DND-41 (cell line): ENCODE data around the gene ZAP70.

Experiments
- ATAC-seq: fragments of 200-7000 bp; cut with Tn5 transposase; 3 replicates; pipeline ENCODE4 v1.9.1; 2021; ENCODE audit warnings: low read depth; ENCODE audit not compliant: insufficient read depth
- DNase-seq: peaks from one replicate; pipeline ENCODE4 v3.0.0-alpha.2; 2020
- H2AFZ ChIP-seq: 2 replicates; pipeline ENCODE4 v1.6.0; 2012; ENCODE audit warnings: low read depth, low read length
- H3K27ac ChIP-seq: 2 replicates; pipeline ENCODE4 v1.5.1; 2012; ENCODE audit warnings: low read length, inconsistent platforms
- H3K27me3 ChIP-seq: fragments of 200-600 bp; sonication (generic); 2 replicates; pipeline ENCODE4 v1.6.0; 2012; ENCODE audit warnings: low read length, mild to moderate bottlenecking, inconsistent platforms; ENCODE audit not compliant: insufficient read depth, poor library complexity
- H3K36me3 ChIP-seq: 2 replicates; pipeline ENCODE4 v1.5.1; 2012; ENCODE audit warnings: low read length, inconsistent platforms; ENCODE audit not compliant: insufficient read depth
- H3K4me1 ChIP-seq: 2 replicates; pipeline ENCODE4 v1.5.1; 2012; ENCODE audit warnings: mild to moderate bottlenecking, low read length; ENCODE audit not compliant: insufficient read depth
- H3K4me2 ChIP-seq: 2 replicates; pipeline ENCODE4 v1.6.0; 2012; ENCODE audit warnings: mild to moderate bottlenecking, moderate library complexity, low read length, inconsistent platforms; ENCODE audit not compliant: insufficient read depth
- H3K4me3 ChIP-seq, 2 experiments: fragments of 200-600 bp in 1 of 2; shearing (Covaris generic) in 1 of 2; 2 replicates each; pipeline ENCODE4 v1.5.1; 2012 to 2016; ENCODE audit warnings: inconsistent platforms in 2 of 2, low read length in 2 of 2, mild to moderate bottlenecking in 2 of 2, low read depth in 1 of 2, moderate library complexity in 1 of 2
- H3K79me2 ChIP-seq: 2 replicates; pipeline ENCODE4 v1.6.0; 2012; ENCODE audit warnings: low read length, inconsistent platforms; ENCODE audit not compliant: insufficient read depth
- H3K9ac ChIP-seq: 2 replicates; pipeline ENCODE4 v1.6.0; 2012; ENCODE audit warnings: low read depth, mild to moderate bottlenecking, inconsistent platforms, low read length, moderate library complexity
- H3K9me3 ChIP-seq: 2 replicates; pipeline ENCODE4 v1.5.1; 2012; ENCODE audit warnings: low read length, moderate library complexity, mild to moderate bottlenecking, inconsistent platforms; ENCODE audit not compliant: insufficient read depth, severe bottlenecking
- H4K20me1 ChIP-seq: 2 replicates; pipeline ENCODE4 v1.6.0; 2012; ENCODE audit warnings: low read length; ENCODE audit not compliant: insufficient read depth
- EZH2 ChIP-seq: IDR thresholded peaks from 3 replicates; pipeline ENCODE4 v1.6.1; 2012; ENCODE audit warnings: borderline replicate concordance, low read depth, mild to moderate bottlenecking, moderate library complexity, low read length, inconsistent platforms; ENCODE audit not compliant: severe bottlenecking
- TF ChIP-seq, protein P1 (sequence below): IDR thresholded peaks from 2 replicates; pipeline ENCODE4 v1.5.1; 2012; ENCODE audit warnings: borderline replicate concordance, low read length, moderate library complexity, mild to moderate bottlenecking; ENCODE audit not compliant: poor library complexity, severe bottlenecking; ENCODE audit errors: extremely low read depth

The ZAP70 gene

GRCh38 chr2:97713296-97714083 is at the start of gene ZAP70:
ZAP70 (plus strand) TSS chr2:97713576; CDS start chr2:97724037, 10,461 bp downstream.
- DNase-seq = peak; percentile 89
- H2AFZ ChIP-seq = peak within 1 kb of the TSS; percentile 72
- H3K4me2 ChIP-seq = peak within 1 kb of the TSS; percentile 84
- H3K36me3 ChIP-seq = peaks cover 41% of the 10 kb centered on the region
- H3K9me3 ChIP-seq = no peaks in the 10 kb centered on the region
- no peaks in the 10 kb centered on the region for H3K27me3 ChIP-seq
- peak; percentile 82 for ATAC-seq
- TF ChIP-seq EZH2 = no peak
- TF ChIP-seq, protein P1, sequence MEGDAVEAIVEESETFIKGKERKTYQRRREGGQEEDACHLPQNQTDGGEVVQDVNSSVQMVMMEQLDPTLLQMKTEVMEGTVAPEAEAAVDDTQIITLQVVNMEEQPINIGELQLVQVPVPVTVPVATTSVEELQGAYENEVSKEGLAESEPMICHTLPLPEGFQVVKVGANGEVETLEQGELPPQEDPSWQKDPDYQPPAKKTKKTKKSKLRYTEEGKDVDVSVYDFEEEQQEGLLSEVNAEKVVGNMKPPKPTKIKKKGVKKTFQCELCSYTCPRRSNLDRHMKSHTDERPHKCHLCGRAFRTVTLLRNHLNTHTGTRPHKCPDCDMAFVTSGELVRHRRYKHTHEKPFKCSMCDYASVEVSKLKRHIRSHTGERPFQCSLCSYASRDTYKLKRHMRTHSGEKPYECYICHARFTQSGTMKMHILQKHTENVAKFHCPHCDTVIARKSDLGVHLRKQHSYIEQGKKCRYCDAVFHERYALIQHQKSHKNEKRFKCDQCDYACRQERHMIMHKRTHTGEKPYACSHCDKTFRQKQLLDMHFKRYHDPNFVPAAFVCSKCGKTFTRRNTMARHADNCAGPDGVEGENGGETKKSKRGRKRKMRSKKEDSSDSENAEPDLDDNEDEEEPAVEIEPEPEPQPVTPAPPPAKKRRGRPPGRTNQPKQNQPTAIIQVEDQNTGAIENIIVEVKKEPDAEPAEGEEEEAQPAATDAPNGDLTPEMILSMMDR = no peak
- H3K79me2 ChIP-seq = peaks cover 62% of the 10 kb centered on the region
- peak within 1 kb of the TSS; percentile 62 to 87 for H3K4me3 ChIP-seq
- H3K9ac ChIP-seq = peak within 1 kb of the TSS; percentile 98
- H3K27ac ChIP-seq = peak within 1 kb of the TSS; percentile 98
- peaks cover 77% of the 10 kb centered on the region for H3K4me1 ChIP-seq
- no peaks in the 10 kb centered on the region; the same call in 1 of the 2 replicates for H4K20me1 ChIP-seq

- no peak for DNase-seq
- TF ChIP-seq, protein P1 = no peak
- TF ChIP-seq EZH2 = no peak
- H4K20me1 ChIP-seq = peaks cover 36% of the 10 kb centered on the region
Measured at GRCh38 chr2:97663626-97663961, 49.8 kb upstream of the ZAP70 start.

DNA sequence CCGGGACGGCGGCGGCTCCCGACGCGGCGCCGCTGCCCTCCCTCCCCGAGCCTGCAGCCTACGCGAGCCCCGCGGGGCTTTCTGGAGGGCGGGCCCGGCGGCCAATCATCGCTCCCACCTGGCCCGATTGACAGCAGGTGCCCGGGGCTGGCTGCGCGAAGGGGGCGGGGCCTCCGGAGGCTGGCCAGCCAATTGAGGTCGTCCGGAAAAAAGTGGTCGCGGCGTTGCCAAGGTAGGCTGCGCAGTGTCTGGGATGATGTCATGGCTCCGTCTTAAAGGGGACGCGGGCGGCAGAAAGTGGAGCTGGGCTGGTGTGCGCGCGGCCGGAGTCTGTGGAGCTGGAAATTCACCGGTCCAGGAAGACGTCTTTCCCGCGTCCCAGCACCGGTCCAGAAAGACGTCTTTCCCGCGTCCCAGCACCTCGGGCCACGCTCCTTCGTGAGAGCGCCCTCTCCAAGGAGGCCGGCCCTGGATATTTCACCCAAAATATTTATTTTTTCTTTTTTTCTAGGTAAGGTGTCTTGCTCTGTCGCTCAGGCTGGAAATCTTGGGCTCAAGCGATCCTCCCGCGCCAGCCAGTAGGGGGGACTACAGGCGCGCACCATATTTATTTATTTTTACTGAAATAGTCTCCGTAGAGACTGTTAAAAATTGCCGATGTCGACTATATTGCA is 49.3 kb upstream of the ZAP70 start, which contains the start of gene ACTR1B:
ACTR1B (minus strand) TSS at position 83 of the 674 bp plus-strand sequence. CDS start 154 bp downstream, outside the sequence.
- DNase-seq (peak; percentile 99), ATAC-seq (peak; percentile 87)
- Histone ChIP-seq H2AFZ (peak within 1 kb of the TSS; percentile 71), H4K20me1 (peaks cover 31% of the 10 kb centered on the region), H3K79me2 (peaks cover 42% of the 10 kb centered on the region), H3K4me3 (peak within 1 kb of the TSS; percentile 60 to 66), H3K36me3 (peaks cover 30% of the 10 kb centered on the region), H3K9me3 (no peaks in the 10 kb centered on the region), H3K9ac (peak within 1 kb of the TSS; percentile 85), H3K4me2 (peak within 1 kb of the TSS; percentile 74), H3K27ac (peak within 1 kb of the TSS; percentile 86), H3K4me1 (peaks cover 34% of the 10 kb centered on the region), H3K27me3 (no peaks in the 10 kb centered on the region)
- no peak for TF ChIP-seq EZH2
- TF ChIP-seq, protein P1 = peak; percentile 58

More at GRCh38 chr2:97663626-97663961, 49.8 kb upstream of the ZAP70 start:
- Histone ChIP-seq H3K4me1 (peaks cover 34% of the 10 kb centered on the region), H3K27ac (peak overlapping the region; percentile 69), H3K79me2 (peaks cover 42% of the 10 kb centered on the region), H3K9me3 (no peaks in the 10 kb centered on the region), H3K4me3 (peak overlapping the region; percentile 28 to 60), H3K27me3 (no peaks in the 10 kb centered on the region), H3K4me2 (peak overlapping the region; percentile 74), H3K36me3 (peaks cover 35% of the 10 kb centered on the region), H2AFZ (peak overlapping the region; percentile 53), H3K9ac (peak overlapping the region; percentile 61)
- ATAC-seq = peak; percentile 22; the same call in 1 of the 3 replicates
